Keratinocyte (primary cell): Measurements from ENCODE around the gene FCN3.

Source experiments
- CTCF ChIP-seq, 3 experiments: IDR thresholded peaks in 1 of 3; conservative IDR thresholded peaks in 1 of 3; optimal IDR thresholded peaks in 1 of 3; 2 replicates in 2 of 3; 3 replicates in 1 of 3; pipeline versions ENCODE3 to v1.5.1; 2011; ENCODE audit warnings: low read length in 3 of 3, mild to moderate bottlenecking in 3 of 3, moderate library complexity in 2 of 3, control low read depth in 1 of 3, inconsistent platforms in 1 of 3; ENCODE audit not compliant: insufficient read depth in 2 of 3; ENCODE audit errors: extremely low read depth in 1 of 3
- EZH2 ChIP-seq: IDR thresholded peaks from one replicate; pipeline ENCODE4 v1.6.1; 2012; ENCODE audit warnings: inconsistent platforms, mild to moderate bottlenecking, low read length, moderate library complexity

DNA sequence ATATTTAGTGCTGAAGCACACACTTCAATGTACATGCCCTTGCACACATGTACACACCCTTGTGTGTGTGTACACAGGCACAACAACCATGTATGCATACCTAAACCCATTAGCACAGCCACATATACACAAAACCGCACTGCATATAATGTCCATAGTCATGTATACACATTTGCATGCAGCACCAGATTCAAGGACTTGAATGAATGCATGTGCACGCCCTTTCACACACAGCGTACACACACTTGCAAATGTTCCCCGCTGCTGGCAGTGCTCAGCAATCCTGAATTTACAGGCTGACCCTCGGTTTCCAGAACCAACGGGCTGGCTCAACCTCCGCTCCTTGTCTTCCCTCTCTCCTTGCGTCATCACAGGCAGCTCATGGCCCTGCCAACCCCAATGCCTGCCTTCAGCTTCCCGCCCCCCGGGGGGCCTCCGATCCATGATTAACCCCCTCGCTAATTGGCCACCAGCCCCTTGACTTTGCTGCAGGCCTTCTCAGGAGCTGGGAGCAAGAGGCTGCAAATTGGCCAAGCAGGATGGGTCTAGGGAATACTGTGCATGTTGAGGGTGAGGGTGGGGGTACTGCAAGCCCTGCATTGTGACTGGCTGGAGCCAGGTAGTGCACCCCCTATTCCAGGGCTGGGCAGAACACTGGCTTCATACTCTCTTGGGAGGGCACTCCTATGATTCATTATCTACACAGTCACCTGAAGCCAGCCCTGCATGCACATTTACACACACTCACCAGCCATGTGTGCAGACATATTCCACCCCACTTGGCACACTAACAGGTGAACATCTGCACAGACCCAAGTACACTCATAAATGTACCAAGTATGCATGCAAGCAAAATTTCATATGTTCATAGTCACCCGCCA lies 25.7 kb upstream of the FCN3 start:
- TF ChIP-seq CTCF (optimal IDR thresholded peaks at IDR 0.05 in 1 of 3, IDR thresholded peaks at IDR 0.05 in 1 of 3, conservative IDR thresholded peaks at IDR 0.05 in 1 of 3; ENCODE audit: extremely low read depth in 1 of 3, insufficient read depth in 2 of 3, low read length in 3 of 3) (no peak), EZH2 (no peak)
